ENCODE data around the gene COPS3.

Gene COPS3

DNA sequence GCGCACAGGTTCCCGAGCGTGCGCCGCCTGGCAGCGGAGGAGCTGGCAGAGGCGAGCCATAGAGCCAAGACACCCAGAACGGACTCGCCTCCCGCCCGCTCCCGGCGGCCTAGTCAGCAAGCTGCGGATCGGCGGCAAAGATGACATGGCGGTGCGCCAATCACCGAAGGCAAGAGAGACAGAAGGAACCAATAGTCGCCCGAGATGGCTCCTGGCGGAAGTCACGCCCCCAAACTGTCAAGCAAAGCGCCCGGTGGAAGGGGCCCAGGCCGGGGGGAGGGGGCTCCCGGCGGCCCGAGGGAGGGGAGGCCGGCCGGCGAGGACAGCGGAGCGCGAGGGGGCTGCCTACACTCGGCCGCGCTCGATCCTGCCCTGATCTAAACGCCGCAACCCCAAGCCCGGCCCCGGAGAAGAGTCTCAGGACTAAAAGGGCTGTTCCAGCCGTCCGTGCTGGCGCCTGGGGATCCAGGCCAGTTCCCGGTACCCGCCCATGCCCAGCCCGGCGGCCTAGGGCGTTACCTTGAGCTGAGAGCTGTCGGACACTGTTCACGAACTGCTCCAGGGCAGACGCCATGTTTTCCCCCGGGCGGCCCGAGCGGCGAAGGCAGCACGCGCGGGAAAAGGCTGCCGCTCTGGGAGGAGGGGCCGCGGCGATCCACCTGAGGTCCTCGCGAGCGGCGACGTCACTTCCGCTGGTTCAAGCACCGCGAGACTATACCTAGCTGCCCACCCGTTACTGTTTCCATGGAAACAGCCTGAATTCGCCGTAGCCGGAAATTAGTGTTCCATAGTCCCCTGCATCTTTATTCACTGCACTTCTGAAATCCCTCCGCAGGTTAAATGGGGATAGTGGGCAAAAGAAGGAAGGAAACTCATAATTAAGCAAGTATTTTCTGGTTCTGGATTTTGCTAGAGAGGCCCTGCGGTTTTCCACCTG, at the start of gene COPS3:
TSS of gene COPS3 (minus strand) at position 634 of the 937 bp plus-strand sequence. CDS start at position 574, 60 bp downstream.
- DNase-seq (ENCODE audit: low read depth, low spot score): peak; percentile 95

DNA sequence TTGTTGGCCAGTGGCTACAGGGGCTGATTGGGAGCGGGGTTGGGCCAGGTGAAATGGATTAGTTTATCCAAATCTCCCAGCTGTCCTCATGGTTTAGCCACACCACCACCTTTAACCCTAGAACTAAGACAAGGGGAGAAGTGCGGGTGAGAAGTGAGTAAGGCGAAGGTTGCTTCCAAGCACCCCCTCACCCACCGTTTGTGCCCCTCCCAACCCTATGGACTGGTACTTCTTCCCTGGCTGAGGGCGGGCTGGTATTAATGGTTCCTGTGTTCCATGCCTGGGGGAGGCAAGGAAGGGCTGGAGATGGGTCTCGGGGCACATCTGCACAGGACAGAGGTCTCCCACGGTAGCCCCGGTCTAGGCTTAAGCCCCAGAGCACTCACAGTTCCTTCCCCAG, 47.2 kb upstream of the COPS3 start:
- DNase-seq (ENCODE audit: low read depth, low spot score): no peak

DNA sequence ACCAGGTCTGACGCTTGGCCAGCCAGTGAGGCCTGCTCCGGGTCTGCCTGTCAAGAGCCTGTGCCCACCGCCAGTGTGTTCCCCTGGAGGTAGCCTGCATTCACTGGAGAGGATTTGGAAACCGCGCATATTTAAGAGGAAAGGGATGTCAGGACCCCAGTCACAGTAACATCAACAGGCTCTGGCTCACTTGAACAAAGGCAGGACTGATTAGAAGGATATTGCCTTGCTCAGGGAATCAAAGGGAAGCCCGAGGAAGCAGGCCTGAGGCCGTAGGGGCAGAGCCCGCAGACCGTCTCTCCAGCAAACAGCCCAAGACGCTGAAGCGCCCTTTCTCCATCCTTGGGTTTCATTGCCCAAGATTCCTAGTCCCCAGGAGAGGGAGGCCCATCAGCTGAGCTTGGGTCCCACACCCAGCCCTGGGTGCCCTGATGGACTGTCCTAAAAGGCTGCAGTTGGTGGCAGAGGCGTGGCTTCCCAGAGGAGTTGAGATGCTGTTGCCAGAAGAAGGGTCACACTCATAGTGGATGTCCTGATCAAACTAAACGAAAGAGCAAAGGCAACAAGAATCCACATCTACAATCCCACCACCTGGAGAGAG, 45.3 kb upstream of the COPS3 start:
- no peak for DNase-seq (ENCODE audit: low read depth, low spot score)

DNA sequence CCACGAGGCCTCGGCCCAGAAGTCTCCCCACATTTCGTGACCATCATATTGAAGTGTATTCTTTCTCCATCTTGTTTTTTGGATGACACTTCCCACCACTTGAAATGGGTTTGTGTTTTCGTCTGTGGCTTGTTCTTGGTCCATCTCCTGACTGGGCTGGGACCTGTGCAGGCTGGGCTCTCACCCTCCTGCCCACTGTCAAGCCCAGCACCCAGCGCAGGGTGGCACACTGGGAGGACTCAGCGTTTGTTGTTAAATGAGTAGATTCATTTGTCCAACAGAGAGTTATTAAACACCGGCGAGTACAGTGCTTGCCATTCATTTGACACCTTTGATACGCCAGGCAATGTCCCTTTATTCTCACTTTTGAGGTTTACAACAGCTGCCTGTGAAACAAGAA, 44.8 kb upstream of the COPS3 start:
- no peak for DNase-seq (ENCODE audit: low read depth, low spot score)

DNA sequence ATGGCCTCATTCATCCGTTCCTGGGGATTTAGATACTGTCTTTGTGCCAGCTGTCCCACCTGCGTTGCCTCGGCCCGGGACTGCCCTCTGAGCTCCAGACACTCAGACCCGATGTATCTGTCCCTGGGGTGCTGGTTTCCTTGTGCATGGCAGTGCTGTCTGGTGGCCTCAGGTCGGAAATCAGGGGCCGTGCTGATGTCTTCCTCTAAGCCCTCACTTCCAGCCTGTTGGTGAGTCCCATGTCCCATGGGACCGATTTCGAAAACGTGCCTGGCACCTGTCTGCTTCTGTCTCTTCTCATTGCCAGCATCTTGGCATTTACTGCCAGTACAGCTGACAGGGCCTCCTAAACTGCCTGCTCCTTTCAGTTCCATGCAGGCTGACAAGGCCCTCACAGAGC, 44.2 kb upstream of the COPS3 start:
- no peak for DNase-seq (ENCODE audit: low read depth, low spot score)

DNA sequence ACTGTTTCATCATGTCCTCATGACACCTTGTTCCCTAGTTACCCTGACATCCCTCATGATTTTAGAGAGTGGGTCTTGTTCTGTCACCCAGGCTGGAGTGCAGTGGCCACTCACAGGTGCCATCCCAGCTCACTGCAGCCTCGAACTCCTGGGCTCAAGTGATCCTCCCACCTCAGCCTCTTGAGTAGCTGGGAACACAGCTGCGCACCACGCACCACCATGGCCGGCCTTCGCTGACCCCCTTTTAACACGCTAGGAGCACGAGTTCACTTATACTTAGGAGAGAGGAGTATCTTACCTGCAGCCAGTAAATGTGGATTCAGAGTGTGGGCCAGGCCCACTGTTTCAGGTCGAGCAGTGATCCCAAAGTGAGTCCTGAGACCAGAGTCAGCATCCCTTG, 43.6 kb upstream of the COPS3 start:
- DNase-seq (ENCODE audit: low read depth, low spot score): no peak

DNA sequence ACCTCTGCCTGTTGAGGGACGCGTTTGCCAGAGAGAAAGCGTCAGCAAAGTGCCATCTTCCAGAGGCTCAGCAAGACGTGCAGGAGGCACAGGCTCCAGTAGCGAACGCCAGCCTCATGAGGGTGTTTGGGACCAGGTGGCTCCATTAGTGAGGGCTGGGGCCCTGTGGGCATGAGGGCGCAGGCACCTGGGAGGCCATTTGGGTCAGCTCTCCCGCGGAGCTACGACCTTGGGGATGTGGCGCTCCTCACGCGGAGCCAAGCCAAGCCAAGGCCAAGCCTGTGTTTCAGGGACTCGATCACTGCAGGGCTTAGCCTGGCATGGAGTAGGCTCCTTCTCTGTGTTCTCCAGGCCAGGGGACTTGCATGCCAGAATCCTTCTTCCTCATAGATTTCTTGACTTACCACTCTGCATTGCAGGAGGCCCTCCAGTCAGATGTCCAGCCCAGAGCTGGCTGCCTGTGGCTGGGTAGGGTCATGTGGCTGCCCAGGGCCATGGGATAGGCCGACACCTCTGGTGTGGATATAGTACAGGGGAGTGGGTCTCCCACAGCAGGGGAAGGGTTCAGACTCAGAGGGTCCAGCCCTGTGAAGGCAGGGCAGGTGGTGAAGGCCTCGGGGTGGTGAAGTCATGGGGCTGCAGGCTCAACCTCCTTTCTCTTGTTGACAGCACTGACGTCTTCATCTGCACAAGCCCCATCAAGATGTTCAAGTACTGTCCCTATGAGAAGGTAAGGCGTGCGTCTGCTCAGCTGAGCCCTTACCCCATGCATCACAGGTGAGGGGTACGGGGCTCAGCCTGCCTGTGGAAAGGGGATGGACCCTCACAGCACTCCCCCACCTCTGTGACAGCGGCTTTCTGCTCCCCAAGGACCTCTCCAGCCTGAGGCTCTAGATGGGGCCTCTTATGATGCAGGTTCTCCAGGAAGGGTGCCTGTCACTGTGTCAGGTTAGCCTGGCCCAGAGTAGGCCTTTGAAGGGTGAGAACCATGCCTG, 41.8 kb upstream of the COPS3 start:
- no peak for DNase-seq (ENCODE audit: low read depth, low spot score)

DNA sequence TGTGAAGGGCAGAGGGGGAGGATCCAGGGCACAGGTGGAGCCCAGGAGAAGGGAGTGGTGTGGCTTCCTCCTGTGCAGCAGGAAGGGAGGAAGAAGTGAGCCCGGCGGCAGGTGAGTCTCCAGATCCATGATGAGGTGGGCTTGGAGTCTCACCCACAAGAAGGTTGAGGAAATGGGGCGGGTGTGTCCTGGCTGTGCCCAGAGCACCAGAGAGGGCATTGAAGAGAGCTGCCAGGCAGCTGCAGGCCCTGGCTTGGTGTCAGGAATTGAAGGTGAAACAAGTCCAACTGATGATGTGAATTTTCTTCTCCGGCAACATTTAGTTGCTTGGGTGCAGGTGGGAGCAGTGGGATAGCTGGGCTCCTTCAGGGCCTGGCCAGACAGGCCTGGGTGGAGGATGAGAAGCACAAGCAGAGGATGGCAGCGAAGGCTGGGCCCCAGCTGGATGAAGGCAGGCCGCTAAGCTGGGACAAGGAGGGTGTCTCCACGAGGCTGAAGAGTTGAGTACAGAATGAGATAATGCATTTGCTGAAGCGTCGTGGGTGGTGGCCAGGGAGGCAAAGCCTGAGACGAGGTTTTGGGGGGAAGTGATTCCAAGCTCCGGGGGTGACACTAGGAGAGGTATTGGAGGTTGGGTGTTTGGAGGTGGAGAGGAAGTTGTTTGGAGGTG, 40.4 kb upstream of the COPS3 start:
- no peak for DNase-seq (ENCODE audit: low read depth, low spot score)

DNA sequence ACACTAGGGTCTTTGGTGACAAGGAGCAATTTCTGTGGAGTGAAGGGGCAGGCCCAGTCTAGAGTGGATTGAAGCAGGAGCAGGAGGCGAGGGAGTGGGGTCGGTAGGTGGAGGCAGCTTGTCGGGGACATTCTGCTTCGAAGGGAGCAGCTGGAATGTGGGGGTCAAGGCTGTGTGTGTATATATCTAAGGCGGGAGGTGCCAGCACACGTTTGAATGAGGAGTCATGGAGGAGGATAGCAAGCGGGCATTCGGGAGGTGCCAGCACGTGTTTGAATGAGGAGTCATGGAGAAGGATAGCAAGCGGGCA, 39.8 kb upstream of the COPS3 start:
- no peak for DNase-seq (ENCODE audit: low read depth, low spot score)

DNA sequence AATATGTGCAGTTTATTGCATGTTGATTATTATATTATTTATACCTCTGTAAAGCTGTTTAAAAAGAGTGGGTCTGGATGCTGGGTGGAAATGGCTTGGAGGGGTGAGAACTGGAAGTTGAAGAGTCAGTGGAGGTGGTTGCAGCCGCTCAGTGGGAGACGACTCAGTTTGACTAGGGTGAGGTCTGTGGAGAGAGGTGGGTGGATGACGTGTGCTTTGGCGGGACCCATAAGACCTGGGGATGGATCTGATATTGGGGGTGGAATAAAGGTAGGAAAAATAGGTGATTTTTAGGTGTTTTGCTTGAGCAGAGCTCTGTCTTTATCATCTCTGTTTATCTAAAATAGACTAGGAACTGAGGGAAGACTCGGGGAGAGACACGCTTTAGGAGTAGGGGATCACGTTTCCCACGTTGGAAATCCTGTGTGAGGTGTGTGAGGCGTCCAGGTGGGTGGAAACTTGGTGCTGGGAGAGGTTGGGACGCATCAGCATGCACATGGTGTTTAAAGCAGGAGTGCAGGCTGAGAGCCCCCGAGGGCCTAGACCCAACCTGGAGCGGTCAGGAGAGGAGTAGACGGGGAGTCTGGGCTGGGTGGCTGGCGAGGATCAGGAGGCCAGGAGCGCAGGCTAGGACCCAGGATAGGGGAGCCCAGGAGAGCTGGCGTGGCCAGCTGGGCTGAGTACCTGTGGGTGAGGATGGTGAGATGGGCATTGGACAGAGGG, 39.3 kb upstream of the COPS3 start:
- DNase-seq (ENCODE audit: low read depth, low spot score): no peak

DNA sequence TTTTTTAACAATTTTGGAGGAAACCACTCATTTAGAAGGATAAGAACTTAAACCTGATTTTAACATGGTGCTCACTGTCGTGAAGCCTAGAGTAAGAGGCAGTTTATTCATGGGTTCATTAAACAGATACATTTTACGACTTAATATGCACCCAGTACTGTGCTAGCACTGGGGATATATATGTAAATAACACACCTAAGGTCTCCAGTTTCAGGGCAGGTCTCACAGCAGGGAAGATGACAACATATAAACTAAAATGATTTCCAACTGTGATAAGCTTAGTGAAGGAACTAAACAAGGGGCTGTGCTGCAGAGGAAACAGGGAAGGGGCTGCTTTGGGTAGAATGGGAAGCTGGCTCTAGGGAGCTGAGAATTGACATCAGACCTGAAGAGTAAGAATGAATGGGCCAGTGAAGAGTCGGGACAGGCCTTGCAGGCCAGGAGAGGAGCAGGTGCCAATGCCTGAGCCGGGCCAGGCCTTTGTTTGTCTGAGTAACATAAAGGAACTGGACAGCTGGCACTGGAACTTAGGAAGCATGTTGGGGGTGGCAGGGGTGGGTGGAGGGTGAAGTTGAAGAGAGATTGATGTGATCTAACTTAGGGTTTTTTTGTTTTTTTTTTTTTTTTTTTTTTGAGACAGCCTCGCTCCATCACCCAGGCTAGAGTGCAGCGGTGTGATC, 34.2 kb upstream of the COPS3 start:
- DNase-seq (ENCODE audit: low read depth, low spot score): no peak

DNA sequence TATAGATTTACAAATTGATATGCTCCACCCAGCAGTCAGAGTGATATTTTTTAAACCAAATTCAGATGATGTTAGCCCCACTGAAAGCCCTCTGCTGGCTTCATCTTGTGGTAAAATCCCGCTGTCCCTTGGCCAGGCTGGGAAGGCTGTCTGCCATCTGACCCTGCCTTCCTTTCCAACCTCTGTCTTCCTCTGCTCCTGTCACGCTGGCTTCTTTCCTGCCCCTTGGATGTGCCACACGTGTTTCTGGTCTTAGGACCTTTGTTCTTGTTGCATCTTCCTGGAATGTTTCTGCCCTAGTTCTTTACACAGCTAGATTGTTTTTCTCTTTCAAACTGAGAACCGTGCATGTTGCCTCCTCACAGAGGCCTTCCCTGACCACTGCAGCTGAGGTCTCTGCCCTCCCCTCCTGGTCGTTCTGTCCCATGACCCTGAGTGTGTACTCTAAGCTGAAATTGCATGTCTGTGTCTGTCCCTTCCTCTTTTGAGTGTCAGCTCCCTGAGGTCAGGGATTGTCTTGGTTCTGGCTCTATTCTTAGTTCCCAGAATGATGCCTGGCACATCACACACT, 33.5 kb upstream of the COPS3 start:
- no peak for DNase-seq (ENCODE audit: low read depth, low spot score)

DNA sequence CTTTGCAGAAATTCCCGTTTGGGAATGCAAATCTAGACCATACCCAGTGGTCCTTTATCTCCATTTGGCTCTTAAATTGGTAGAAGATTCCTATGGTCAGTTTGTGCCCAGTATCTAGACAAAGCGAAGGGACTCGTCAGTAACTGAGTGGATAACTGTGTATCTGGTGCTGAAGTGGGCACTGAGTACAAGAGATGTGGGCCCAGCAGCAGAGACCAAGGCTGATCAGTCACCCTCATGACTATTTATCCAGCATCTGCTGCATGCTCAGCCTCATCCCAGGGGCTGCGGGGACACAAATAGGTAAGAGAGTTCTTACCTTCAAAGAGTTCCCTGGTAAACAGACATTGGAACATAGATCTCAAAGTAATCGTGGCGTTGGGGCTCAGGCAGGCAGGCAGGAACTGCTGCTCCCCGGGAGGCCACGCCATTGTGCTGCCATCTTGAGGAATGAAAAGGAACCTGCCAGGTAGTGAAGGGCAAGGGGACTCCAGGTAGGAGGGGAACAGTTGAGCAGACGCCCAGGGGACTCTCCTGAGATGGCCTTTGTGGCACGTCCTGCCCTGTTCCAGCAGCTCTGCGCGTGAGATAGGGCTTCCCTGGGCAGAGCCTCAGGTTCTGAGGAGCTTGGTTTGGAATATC, 32.4 kb upstream of the COPS3 start:
- no peak for DNase-seq (ENCODE audit: low read depth, low spot score)

DNA sequence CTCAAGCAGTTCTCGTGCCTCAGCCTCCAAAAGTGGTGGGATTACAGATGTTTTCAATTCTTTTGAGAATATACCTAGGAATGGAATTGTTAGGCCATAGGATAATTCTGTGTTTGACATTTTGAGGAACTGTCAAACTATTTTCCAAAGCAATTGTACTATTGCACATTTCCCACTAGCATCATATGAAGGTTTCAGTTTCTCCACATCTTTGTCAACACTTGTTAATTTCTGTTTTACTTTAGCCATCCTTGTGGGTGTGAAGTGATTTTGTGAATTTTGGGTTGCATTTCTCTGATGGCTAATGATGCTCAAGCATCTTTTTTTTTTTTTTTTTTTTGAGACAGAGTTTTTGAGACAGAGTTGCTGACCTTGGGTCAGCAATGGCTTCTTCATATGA, 28.3 kb upstream of the COPS3 start:
- no peak for DNase-seq (ENCODE audit: low read depth, low spot score)

DNA sequence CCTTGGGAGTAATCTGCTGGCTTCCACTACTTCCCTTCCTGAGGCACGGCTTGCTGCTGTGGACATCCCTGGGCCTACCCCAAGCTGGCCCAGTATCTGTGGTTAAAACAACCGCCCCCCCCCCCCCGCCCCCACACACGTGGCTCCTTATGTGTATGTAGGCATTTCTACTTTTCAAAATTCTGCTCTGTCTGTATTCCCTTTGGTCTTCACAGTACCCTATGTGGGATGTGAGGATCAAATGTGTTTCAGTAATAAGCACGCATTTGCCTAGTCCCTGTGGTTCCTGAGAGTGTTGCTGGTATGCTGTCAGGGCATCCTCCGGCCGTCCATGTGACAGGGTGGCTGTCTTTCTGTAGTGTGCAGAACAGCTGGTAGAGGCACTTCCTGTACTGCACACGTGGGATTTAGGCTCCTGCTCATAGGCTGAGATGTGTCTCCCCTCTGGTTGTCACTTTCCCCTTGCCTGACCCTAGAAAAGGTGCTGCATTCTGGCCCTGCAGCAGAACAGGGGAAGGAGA, 24.3 kb upstream of the COPS3 start:
- DNase-seq (ENCODE audit: low read depth, low spot score): no peak

DNA sequence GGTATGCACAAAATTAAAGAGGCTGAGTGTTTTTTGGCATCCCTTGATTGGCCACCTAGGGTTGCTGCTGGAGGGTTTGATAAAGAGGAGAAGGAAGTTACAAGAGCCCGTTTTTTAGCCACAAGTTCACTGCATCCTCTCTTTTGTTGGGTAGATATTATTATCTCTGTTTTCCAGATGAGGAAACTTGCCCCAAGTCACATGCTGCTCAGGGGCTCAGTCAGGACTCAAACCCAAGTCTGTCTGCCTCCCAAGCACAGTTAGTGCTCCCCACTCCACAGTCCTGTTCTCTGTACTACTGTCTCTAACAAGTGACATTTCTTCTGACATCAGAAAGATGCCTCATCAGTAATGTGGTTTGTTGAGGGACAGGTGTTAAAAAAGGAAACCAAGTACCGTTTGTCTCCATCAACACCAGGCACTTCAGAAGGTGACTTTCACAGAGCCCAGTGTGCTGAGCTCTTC, 23.5 kb upstream of the COPS3 start:
- DNase-seq (ENCODE audit: low read depth, low spot score): no peak

DNA sequence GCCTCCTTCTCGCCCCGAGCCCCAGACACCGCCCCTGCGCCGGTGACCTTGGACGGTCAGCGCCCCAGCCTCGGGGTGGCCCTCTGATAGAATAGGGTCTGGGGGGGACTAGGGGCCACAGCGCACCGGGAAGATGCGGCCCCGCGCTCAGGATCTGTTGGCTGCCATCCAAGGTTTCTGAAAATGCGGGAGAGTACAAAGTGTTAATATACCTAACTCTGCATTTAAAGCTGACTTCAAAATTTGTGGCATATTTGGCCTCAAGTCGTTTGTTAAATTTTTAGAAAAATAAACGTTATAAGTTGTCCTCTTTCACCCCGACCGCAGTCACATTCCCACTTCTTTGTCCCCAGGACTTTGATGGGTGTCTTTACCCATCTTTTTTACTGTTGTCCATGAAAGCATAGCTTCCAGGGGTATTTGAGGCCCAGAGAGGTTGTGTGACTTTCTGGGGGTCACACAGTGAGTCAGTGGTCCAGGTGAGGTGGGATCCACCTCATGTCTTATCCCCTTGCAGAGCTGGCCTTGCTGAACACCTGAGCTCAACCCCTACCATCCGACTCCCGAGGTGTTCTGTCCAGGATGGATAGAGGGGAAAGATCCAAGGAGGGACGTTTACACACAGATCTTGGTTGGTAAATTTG, 22.9 kb upstream of the COPS3 start:
- no peak for DNase-seq (ENCODE audit: low read depth, low spot score)

DNA sequence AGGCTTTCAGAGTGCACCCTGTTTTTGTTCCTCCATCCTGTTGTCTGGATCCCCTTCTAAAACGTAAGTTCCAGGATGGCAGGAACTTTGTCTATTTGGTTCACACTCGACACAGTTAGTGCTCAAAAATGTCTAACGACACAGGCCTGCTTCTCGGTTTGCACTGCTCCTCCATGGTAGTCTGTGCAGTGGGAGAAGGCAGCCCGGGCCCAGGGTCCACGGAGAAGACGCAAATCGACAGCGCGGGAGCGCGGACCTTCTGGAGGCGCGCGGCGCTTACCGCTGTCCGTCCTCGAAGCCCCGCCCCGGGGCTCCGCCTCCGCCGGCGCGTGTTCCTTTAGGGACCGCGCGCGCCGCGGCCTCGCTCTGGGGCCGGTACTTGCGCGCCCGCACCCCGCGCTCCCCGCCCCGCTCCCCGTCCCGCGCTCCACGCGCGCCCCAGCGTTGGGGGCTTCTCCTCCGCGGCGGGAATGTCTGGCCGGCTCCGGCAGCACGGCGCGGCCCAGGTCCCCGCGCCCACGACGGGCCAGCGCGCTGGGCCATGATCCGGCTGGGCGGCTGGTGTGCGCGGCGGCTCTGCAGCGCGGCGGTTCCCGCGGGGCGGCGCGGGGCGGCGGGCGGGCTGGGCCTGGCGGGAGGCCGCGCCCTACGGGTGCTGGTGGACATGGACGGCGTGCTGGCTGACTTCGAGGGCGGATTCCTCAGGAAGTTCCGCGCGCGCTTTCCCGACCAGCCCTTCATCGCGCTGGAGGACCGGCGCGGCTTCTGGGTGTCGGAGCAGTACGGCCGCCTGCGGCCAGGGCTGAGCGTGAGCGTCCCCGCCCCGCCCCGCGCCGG, 22.2 kb upstream of the COPS3 start, which contains the start of gene NT5M:
TSS of gene NT5M (plus strand) at position 364 of the 837 bp plus-strand sequence. CDS start at position 542, 178 bp downstream.
- no peak for DNase-seq (ENCODE audit: low read depth, low spot score)
